H1 (cell line): Measurements from ENCODE around the gene GULP1. TPM values are rescaled to one million over a fixed set of nuclear protein-coding genes. Genes with fewer than 3 reads are reported as not detected.

Source experiments
- CTCF ChIA-PET: fragments of 300-600 bp; sonication (Branson Sonifier 250); formaldehyde crosslinking; loops from one replicate; lab custom pipeline; 2021; ENCODE audit not compliant: partially characterized antibody; lab: Charles Lee
- POLR2A ChIA-PET: fragments of 300-600 bp; sonication (Branson Sonifier 250); formaldehyde crosslinking; loops from one replicate; lab custom pipeline; 2021; ENCODE audit warnings: inconsistent platforms; ENCODE audit not compliant: partially characterized antibody; lab: Charles Lee
- DNase-seq, 2 experiments: peaks; one replicate each; pipeline versions ENCODE4 v3.0.0 to v3.0.0-alpha.2; 2010 to 2022; ENCODE audit warnings: low spot score in 2 of 2, low read depth in 1 of 2, mixed read lengths in 1 of 2
- FAIRE-seq: peaks from 2 replicates; lab custom pipeline; 2011; peaks lifted over from hg19 to GRCh38; lab: Jason Lieb, UNC
- H2AFZ ChIP-seq: 2 replicates; pipeline ENCODE4 v1.8.1; 2012; ENCODE audit warnings: low read length, inconsistent platforms
- H2AK5ac ChIP-seq: 2 replicates; pipeline ENCODE4 v1.6.1; 2013; ENCODE audit warnings: low read depth, low read length
- H2BK120ac ChIP-seq: replicated peaks from 2 replicates; pipeline ENCODE3; 2013; ENCODE audit warnings: low read depth, low read length, inconsistent platforms
- H2BK12ac ChIP-seq: 2 replicates; pipeline ENCODE4 v1.6.1; 2013; ENCODE audit warnings: low read depth, low read length
- H2BK15ac ChIP-seq: 2 replicates; pipeline ENCODE4 v1.6.1; 2013; ENCODE audit warnings: low read length
- H2BK20ac ChIP-seq: 2 replicates; pipeline ENCODE4 v1.6.1; 2013; ENCODE audit warnings: low read length
- H2BK5ac ChIP-seq: 2 replicates; pipeline ENCODE4 v1.6.1; 2013; ENCODE audit warnings: low read depth, low read length
- H3K14ac ChIP-seq: 2 replicates; pipeline ENCODE4 v1.6.1; 2013; ENCODE audit warnings: inconsistent platforms; ENCODE audit not compliant: insufficient read length
- H3K18ac ChIP-seq: 2 replicates; pipeline ENCODE4 v1.6.1; 2013; ENCODE audit warnings: low read length; ENCODE audit errors: extremely low read depth
- H3K23ac ChIP-seq: 2 replicates; pipeline ENCODE4 v1.6.1; 2013; ENCODE audit warnings: inconsistent platforms; ENCODE audit not compliant: insufficient read length
- H3K23me2 ChIP-seq: 2 replicates; pipeline ENCODE4 v1.6.1; 2013; ENCODE audit warnings: low read depth, low read length
- H3K27ac ChIP-seq: 2 replicates; pipeline ENCODE4 v1.6.1; 2011; ENCODE audit warnings: low read depth, low read length, inconsistent platforms
- H3K27me3 ChIP-seq, 4 experiments: replicated peaks in 1 of 4; 1 replicate in 1 of 4; 2 replicates in 3 of 4; pipeline versions ENCODE4 v1.6.1 to v1.8.1; 2011 to 2013; ENCODE audit warnings: low read length in 3 of 4, mild to moderate bottlenecking in 3 of 4, inconsistent platforms in 2 of 4, mixed read lengths in 2 of 4, moderate library complexity in 1 of 4; ENCODE audit not compliant: control insufficient read depth in 3 of 4, insufficient read depth in 3 of 4; ENCODE audit errors: extremely low read depth in 1 of 4
- H3K36me3 ChIP-seq, 4 experiments: 2 replicates each; pipeline versions ENCODE4 v1.6.1 to v1.8.1; 2011 to 2013; ENCODE audit warnings: mild to moderate bottlenecking in 4 of 4, low read length in 3 of 4, moderate library complexity in 2 of 4, control low read depth in 1 of 4, inconsistent platforms in 1 of 4; ENCODE audit not compliant: insufficient read depth in 4 of 4, control insufficient read depth in 2 of 4
- H3K4ac ChIP-seq: replicated peaks from 2 replicates; pipeline ENCODE3; 2013; ENCODE audit warnings: low read length, low read depth, mixed read lengths, inconsistent platforms; ENCODE audit not compliant: insufficient read length
- H3K4me1 ChIP-seq, 4 experiments: replicated peaks in 1 of 4; 1 replicate in 1 of 4; 2 replicates in 3 of 4; pipeline versions ENCODE4 v1.6.1 to v1.8.1; 2011 to 2013; ENCODE audit warnings: low read length in 3 of 4, inconsistent platforms in 2 of 4, mixed read lengths in 1 of 4; ENCODE audit not compliant: insufficient read depth in 4 of 4, control insufficient read depth in 3 of 4
- H3K4me2 ChIP-seq, 2 experiments: 2 replicates each; pipeline versions ENCODE4 v1.6.1 to v1.8.1; 2011 to 2013; ENCODE audit warnings: low read depth in 2 of 2, low read length in 2 of 2, control low read depth in 1 of 2, inconsistent platforms in 1 of 2, mild to moderate bottlenecking in 1 of 2; ENCODE audit not compliant: insufficient read depth in 1 of 2
- H3K4me3 ChIP-seq, 4 experiments: fragments of 200-600, 300-600 bp in 1 of 4; sonication (generic), shearing (Covaris generic), sonication (Bioruptor Twin) in 1 of 4; 2 replicates each; pipeline versions ENCODE4 v1.5.1 to v1.8.1; 2011 to 2016; ENCODE audit warnings: low read length in 4 of 4, low read depth in 3 of 4, control low read depth in 2 of 4, inconsistent platforms in 2 of 4, mild to moderate bottlenecking in 2 of 4, mixed read lengths in 1 of 4, moderate library complexity in 1 of 4; ENCODE audit not compliant: insufficient read depth in 2 of 4; ENCODE audit errors: extremely low read depth in 1 of 4
- H3K56ac ChIP-seq: replicated peaks from 2 replicates; pipeline ENCODE3; 2013; ENCODE audit warnings: low read depth, mild to moderate bottlenecking, mixed read lengths, low read length, inconsistent platforms; ENCODE audit not compliant: insufficient read length
- H3K79me1 ChIP-seq: 2 replicates; pipeline ENCODE4 v1.6.1; 2013; ENCODE audit warnings: low read depth, low read length, control low read depth
- H3K79me2 ChIP-seq, 2 experiments: 2 replicates each; pipeline versions ENCODE4 v1.6.1 to v1.8.1; 2012 to 2013; ENCODE audit warnings: low read length in 2 of 2, mild to moderate bottlenecking in 2 of 2, inconsistent platforms in 1 of 2; ENCODE audit not compliant: insufficient read depth in 2 of 2, control insufficient read depth in 1 of 2
- H3K9ac ChIP-seq, 4 experiments: replicated peaks in 1 of 4; 1 replicate in 1 of 4; 2 replicates in 3 of 4; pipeline versions ENCODE4 v1.6.1 to v1.8.1; 2011 to 2013; ENCODE audit warnings: low read depth in 3 of 4, low read length in 3 of 4, control low read depth in 2 of 4, mild to moderate bottlenecking in 2 of 4, moderate library complexity in 2 of 4, inconsistent platforms in 1 of 4; ENCODE audit errors: extremely low read depth in 1 of 4
- H3K9me3 ChIP-seq, 2 experiments: 2 replicates each; pipeline versions ENCODE4 v1.6.1 to v1.8.1; 2012 to 2013; ENCODE audit warnings: mild to moderate bottlenecking in 2 of 2, moderate library complexity in 2 of 2, control low read depth in 1 of 2, inconsistent platforms in 1 of 2, low read depth in 1 of 2, low read length in 1 of 2, mixed read lengths in 1 of 2; ENCODE audit not compliant: insufficient read depth in 2 of 2
- H4K20me1 ChIP-seq, 2 experiments: replicated peaks in 1 of 2; 2 replicates each; pipeline versions ENCODE3 to v1.8.1; 2011 to 2013; ENCODE audit warnings: inconsistent platforms in 2 of 2, low read length in 2 of 2, mild to moderate bottlenecking in 1 of 2; ENCODE audit not compliant: insufficient read depth in 2 of 2, control insufficient read depth in 1 of 2
- H4K5ac ChIP-seq: 2 replicates; pipeline ENCODE4 v1.6.1; 2013; ENCODE audit warnings: low read length, low read depth, mixed read lengths, inconsistent platforms; ENCODE audit not compliant: insufficient read length
- H4K8ac ChIP-seq: 2 replicates; pipeline ENCODE4 v1.8.0; 2013; ENCODE audit warnings: mild to moderate bottlenecking, moderate library complexity, low read length, inconsistent platforms; ENCODE audit not compliant: insufficient read depth; ENCODE audit errors: extremely low read depth
- H4K91ac ChIP-seq: replicated peaks from 2 replicates; pipeline ENCODE3; 2013; ENCODE audit warnings: low read length, mixed read lengths, inconsistent platforms; ENCODE audit not compliant: insufficient read length
- POLR2A ChIP-seq, 2 experiments: IDR thresholded peaks; 1 replicate in 1 of 2; 2 replicates in 1 of 2; pipeline ENCODE4 v1.6.1; 2011; ENCODE audit warnings: low read depth in 2 of 2, low read length in 2 of 2, mild to moderate bottlenecking in 2 of 2; ENCODE audit errors: control extremely low read depth in 1 of 2
- SUZ12 ChIP-seq: fragments of 200-600 bp; sonication (generic); IDR thresholded peaks from 2 replicates; pipeline ENCODE4 v1.6.1; 2012; ENCODE audit warnings: mild to moderate bottlenecking, inconsistent platforms, low read length, moderate library complexity, mixed read lengths
- YY1 ChIP-seq: IDR thresholded peaks from 2 replicates; pipeline ENCODE4 v1.6.1; 2011; ENCODE audit warnings: low read depth, mild to moderate bottlenecking, low read length
- WGBS, 2 experiments: shearing (Covaris generic) in 1 of 2; methylation state at CpG; one replicate each; pipeline versions ENCODE4 v1.1.6 to v1.1.7; 2013 to 2015; ENCODE audit warnings: low lambda C conversion rate in 2 of 2, mixed read lengths in 2 of 2, inconsistent platforms in 1 of 2, low coverage in 1 of 2, missing lambda C conversion rate in 1 of 2; ENCODE audit not compliant: insufficient replicate concordance in 2 of 2, insufficient coverage in 1 of 2, insufficient read length in 1 of 2; ENCODE audit errors: extremely low coverage in 1 of 2, missing lambda C conversion rate in 1 of 2; 5-methylcytosine and 5-hydroxymethylcytosine counted together
- polyA plus RNA-seq, 7 experiments: library from polyadenylated mRNA; depleted of rRNA in 3 of 7; stranded (reverse) in 5 of 7; unstranded in 2 of 7; fragments of >200 nt in 5 of 7; fragments of 200-250 nt in 2 of 7; gene quantifications; 1 replicate in 5 of 7; 2 replicates in 1 of 7; 4 replicates in 1 of 7; pipeline versions ENCODE4 v1.2.1 to v1.2.3, GENCODE V29; 2011 to 2013; ENCODE audit warnings: missing spikeins in 2 of 7, mixed read lengths in 2 of 7
- total RNA-seq: library from RNA; stranded (reverse); fragmentation: NEBNext Ultra II Directional; extraction: Animal tissue kit (Norgen Biotek cat#: 25700); gene quantifications from 2 replicates; pipeline ENCODE4 v1.2.1, GENCODE V29; 2021

GULP1 gene
- total and polyA plus RNA-seq, 2 of the 8 experiments (the other 6 are each of a cell fraction or from before 2014, with no cell fraction given), result 69.7 to 139 TPM

DNA sequence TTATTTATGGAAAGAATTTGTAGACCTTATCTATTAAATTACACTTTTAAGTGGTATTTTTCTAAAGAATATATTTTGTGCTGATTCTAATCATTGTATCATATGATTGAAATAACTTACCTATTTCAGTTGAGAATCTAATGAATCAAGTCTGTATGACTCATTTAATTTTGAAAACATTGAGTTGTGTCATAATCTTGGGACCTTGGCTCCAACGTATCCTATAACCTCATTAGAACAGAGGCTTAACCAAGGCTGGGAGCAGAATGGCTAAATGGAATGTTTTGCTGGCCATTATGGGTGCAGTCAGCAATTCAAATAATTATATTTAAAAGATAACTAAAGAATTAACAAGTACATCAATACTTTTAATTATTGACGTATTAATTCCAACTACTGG lies 19.6 kb upstream of the GULP1 start:
- Histone ChIP-seq H2BK20ac (0 out of 2 replicates have a peak overlapping the region, but pooled peaks have one; percentile 86), H3K23me2 (no peaks in the 10 kb centered on the region), H3K9me3 (0 out of 4 replicates have a peak, but pooled peaks cover 0 to 4% of the 10 kb centered on the region in 2 experiments), H4K20me1 (no peaks in the 10 kb centered on the region), H4K8ac (no peak overlapping the region), H3K4ac (no peak overlapping the region), H3K79me2 (no peaks in the 10 kb centered on the region), H2BK120ac (no peak overlapping the region), H4K91ac (no peak overlapping the region), H2BK5ac (no peak overlapping the region), H3K18ac (no peak overlapping the region), H3K4me1 (peaks cover 1 to 14% (median 6%) of the 10 kb centered on the region in 4 experiments; a peak in 4 of 7 replicates), H3K36me3 (peaks cover 0 to 3% (median 0%) of the 10 kb centered on the region in 4 experiments; a peak in 2 of 8 replicates), H3K4me2 (no peak overlapping the region), H4K5ac (no peak overlapping the region), H3K79me1 (no peaks in the 10 kb centered on the region), H3K14ac (no peak overlapping the region), H2AK5ac (no peak overlapping the region), H3K27me3 (no peaks in the 10 kb centered on the region), H3K23ac (no peak overlapping the region)
- POLR2A ChIA-PET, result interaction anchor here (1.2 kb wide), 1 partner anchor 20 kb away, joined by 10 read pairs; the partner anchor contains the start of gene GULP1
- WGBS, 2 experiments, result 90% methylated on average over 2 of the region's 2 CpGs; no CpG with 5 or more reads in 1 of the 2 experiments
- CTCF ChIA-PET, result no interaction called here
- no peak for TF ChIP-seq YY1
- no peak for TF ChIP-seq POLR2A (IDR thresholded peaks at IDR 0.05; ENCODE audit: control extremely low read depth in 1 of 2, low read depth in 2 of 2, low read length in 2 of 2)
- no peak for TF ChIP-seq SUZ12
- TF ChIP-seq, all 59 proteins: peak for 0
- FAIRE-seq (no peak), DNase-seq (no peak)
- H3K9ac ChIP-seq, result no peak overlapping the region
- no peak overlapping the region for H3K56ac ChIP-seq
- H2BK15ac ChIP-seq, result no peak overlapping the region
- H3K4me3 ChIP-seq, result no peak overlapping the region
- no peak overlapping the region for H2AFZ ChIP-seq
- H3K27ac ChIP-seq, result no peak overlapping the region
- no peak overlapping the region for H2BK12ac ChIP-seq
